GM19099 (cell line): ENCODE results near the gene RDH11.

Experiments
- POLR2A ChIP-seq: IDR thresholded peaks from 3 replicates; pipeline ENCODE4 v1.6.1; 2011; ENCODE audit warnings: low read depth; ENCODE audit not compliant: insufficient read length; ENCODE audit errors: extremely low read depth

RDH11 gene

DNA sequence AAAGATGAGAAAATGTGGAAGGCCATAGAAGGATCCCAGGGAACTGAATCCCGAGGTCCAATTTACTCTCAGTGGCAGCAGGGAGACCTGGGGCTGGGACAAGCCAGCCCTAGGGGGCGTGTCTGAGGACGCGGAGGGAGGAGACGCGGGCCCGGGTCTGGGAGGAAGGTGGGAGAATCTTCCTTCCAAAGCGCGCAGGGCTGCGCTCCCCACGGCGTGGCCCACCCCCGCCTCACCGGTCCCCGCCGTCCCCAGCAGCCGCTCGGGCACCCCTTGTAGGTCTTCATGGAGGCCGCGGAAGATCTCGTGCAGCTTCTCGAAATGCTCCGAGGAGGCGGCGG is 21.5 kb downstream of the RDH11 start:
- TF ChIP-seq POLR2A = no peak

DNA sequence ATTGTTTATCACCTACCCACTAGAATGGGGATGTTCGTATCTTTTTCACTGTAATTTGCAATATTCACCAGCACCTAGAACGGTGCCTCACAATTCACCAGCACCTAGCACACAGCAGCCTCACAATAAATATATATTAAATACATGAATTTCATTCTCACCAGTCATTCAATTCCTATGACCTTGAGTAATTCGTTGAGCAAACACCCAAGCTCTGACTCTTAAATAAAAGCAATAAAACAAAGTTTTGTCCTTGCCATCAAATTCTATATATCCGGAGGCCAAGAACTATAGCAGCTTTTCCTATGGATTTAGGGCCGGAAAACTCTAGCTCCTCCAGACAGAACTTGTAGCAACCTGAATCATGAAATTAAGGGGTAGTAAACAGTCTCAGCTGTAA is 22.1 kb downstream of the RDH11 start:
- no peak for TF ChIP-seq POLR2A

DNA sequence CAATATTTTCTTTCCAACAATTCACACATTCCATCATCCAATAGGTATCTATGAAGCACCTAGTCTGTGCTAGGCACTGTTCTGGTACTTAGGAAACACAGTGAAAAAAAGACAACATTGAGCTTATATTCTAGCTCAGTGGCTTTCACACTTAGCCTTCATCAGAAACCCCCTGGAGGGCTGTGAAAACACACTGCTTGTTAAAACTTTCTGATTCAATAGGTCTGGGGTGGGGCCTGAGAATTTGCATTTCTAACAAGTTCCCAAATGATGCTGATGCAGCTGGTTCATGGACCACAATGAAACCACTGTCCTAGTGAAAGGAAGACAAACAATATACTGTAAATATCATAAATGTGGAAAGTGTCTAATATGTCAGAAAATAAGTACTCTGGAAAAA is 27.0 kb downstream of the RDH11 start:
- TF ChIP-seq POLR2A = no peak

DNA sequence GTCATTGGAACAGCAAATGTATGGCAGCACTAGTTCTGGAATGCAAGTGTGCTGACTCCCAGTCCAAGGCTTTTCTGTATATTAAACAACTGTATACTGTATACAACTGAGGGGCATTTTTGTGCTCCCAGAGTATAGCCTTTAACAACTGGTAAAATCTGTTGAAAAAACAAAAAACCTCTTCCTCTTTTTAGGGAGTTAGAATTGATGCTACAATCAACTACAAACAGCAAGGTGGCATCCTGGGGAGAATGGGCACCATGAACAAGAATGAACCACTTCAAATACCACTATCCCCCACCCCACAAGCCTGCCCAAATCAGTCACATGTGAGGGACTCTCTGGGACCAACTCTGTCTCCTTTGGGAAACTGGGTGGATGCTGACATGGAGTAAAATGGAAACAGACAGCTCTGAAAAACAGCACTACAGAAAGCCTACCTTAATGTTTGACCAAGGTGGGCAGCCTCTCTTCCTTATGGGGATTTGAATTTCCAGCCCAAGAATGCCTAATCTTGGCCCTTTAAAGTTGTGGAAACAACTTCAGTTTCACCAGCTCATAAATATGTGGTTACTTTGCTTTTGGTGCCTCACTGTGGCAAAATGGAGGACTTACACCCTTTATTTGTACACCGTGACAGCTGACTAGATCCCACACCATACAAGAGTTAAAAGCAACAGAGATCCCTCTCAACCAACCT is 28.7 kb downstream of the RDH11 start:
- no peak for TF ChIP-seq POLR2A

DNA sequence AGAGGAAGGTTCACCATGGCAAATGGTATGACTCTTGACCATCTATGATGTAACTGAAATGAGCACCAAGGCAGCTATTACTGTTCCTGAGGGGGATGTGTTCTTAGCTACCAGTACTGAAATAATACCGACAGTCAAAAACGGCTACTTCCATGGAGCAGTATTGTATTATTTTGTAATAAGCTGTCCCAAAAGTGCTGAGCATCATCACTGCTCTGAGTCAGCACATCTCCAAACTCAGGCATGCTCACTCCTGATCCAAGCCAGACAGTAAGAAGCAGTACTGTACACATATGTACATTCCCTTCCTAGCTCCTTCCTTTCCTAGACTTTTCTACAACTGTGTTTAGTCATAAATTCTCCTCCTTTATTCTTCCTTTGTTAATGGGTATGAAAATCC is 29.7 kb downstream of the RDH11 start:
- no peak for TF ChIP-seq POLR2A

DNA sequence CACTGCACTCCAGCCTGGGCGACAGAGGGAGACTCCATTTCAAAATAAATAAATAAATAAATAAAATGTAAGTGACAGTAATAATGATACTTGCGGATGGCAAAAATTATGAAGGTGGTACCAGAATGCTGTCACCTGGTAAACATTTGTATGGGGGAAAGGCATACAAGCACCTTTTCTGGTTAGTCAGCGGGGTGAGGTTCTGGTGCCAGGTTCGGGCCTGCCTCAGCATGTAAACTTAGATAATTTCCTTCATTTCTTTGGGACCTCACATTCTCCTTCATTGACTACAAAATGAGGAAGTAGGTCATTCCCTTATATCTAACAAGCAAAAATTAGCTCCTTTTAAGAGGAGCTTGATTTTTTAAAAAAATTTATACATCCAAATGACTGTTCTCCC is 31.9 kb downstream of the RDH11 start:
- TF ChIP-seq POLR2A = no peak

DNA sequence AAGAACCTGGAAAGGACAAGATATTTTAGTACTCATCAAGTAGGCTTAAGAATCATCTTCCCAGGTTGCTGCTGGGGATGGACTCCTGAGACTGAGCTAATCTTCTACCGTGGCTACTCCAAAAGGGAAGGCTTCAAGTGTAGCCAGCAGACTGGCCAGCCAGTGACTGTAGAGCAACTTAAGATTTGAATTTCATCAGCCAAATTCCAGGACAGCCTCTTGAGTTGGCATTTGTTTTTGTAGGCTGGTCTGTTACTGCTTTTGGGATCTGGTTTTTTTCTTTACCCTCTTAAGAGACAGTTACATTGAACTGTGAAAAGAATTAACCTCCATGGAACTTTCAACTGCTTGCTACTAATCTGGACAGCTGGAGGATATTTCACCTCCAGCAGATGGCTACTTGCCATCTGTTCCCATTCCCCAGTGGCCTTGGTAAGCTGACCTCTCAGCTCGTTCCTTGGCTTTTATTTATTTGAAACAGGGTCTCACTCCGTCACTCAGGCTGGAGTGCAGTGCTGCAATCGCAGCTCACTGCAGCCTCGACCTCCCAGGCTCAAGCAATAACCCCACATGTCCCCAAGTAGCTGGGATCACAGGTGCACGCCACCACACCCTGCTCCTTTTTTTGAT is 41.8 kb downstream of the RDH11 start:
- no peak for TF ChIP-seq POLR2A

DNA sequence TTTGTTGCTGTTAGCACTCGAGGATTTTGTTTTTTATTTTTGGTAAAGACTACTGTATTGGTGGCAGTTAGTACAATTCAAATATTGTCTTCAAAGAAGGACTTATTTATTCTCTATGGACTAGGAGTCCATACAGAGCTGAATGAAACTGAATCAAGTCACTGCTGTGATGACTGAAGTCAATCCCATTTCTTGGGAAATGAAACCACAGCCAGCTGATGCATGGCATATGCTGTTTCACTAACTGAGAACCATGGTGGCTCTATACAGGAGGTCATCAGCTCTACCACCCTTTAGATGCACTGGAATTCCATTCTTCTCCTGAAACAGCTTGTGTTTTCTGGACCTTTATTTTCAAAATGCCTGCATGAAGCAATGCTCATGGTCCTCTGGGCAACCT is 43.4 kb downstream of the RDH11 start:
- no peak for TF ChIP-seq POLR2A

DNA sequence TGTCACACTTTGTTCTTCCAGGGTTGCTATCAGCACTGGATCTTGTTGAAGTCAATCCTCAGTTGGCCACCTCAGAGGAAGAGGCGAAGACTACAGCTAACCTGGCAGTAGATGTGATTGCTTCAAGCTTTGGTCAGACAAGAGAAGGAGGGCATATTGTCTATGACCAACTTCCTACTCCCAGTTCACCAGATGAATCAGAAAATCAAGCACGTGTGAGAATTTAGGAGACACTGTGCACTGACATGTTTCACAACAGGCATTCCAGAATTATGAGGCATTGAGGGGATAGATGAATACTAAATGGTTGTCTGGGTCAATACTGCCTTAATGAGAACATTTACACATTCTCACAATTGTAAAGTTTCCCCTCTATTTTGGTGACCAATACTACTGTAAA is 44.9 kb downstream of the RDH11 start:
- TF ChIP-seq POLR2A = no peak

DNA sequence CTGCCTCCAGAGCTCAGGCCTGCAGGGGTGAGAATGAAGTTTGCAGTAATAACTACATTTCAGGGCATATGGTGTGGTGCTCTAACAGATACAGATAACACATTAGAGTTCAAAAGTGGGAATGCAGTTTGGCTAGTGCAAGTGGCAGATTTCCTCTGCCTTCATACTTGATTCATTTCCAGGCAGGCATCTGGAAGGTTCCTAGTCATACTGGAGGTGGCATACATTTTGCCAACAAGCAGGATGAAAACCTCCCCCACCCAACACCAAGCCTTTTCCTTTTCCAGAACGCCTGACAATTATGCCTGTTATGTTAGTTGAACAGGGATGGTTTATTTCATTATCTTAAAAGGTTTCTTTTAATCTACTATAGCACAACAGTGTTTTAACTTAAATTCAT is 45.4 kb downstream of the RDH11 start:
- TF ChIP-seq POLR2A = no peak

DNA sequence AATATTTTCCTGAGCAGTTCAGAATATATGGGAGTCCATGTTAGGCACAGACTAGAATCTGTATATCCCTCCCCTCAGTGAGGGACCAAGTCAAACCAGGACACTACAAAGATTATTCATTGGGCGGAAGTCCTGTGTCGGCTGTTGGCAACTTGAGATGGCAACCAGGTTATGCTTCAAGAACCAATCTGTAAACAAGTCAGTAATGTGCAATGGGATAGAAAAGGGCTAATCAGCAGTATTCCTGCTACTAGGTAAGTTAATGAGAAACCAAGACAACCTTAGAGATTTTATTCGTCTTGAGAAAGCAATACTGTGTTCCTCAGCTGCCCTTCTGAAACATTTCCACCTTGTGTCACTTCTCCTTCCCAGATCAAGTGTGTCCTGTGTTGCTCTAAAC is 49.4 kb downstream of the RDH11 start:
- no peak for TF ChIP-seq POLR2A

DNA sequence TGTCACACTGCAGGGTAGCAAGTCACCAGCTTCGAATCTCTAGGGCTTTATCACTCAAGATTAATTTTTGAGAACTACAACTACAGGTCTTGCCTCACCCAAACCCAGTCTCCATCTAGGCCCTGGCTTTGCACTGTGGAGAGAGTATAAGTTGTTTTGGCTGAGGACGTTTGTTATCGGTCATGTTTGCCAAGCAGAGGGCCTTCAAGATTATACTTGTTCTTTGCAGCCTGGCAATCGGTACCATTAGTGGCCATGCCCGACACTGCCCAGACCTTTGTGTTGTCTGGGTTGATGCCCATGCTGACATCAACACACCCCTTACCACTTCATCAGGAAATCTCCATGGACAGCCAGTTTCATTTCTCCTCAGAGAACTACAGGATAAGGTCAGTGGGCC is 50.1 kb downstream of the RDH11 start:
- TF ChIP-seq POLR2A = no peak

DNA sequence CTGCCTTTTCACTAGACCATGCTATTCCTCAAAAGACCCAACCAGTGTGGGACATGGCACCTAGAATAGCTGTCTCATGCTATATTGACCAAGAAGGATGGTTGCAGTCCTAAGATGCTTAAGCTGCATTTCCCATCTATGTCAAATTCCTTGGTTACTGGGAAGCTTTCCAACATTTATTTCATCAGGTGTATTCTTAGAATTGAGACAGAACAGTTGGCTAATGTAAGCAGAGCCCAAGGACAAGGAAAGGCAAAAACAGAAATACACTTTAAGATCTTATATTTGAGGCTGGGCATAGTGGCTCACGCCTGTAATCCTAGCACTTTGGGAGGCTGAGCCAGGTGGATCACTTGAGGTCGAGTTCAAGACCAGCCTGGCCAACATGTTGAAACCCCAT is 51.1 kb downstream of the RDH11 start:
- TF ChIP-seq POLR2A = no peak

DNA sequence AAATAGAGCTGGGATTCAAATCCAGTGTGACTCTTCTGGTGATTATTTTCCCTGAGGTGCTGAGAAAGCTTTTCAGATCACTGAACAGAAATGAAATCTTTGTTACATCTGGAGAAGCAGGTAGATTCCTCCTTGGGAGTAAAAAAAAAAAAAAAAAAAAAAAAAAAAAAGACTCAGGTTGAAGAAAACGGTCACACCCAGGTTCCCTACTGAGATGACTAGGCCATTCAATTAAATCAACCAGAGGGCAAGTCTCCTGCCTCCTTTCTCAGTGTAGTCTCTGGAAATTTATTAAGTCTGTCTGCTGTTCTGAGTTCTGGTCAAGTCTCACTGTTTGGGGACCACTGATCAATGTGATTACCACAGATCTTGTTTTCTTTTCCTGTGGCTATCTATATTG is 51.9 kb downstream of the RDH11 start:
- no peak for TF ChIP-seq POLR2A

DNA sequence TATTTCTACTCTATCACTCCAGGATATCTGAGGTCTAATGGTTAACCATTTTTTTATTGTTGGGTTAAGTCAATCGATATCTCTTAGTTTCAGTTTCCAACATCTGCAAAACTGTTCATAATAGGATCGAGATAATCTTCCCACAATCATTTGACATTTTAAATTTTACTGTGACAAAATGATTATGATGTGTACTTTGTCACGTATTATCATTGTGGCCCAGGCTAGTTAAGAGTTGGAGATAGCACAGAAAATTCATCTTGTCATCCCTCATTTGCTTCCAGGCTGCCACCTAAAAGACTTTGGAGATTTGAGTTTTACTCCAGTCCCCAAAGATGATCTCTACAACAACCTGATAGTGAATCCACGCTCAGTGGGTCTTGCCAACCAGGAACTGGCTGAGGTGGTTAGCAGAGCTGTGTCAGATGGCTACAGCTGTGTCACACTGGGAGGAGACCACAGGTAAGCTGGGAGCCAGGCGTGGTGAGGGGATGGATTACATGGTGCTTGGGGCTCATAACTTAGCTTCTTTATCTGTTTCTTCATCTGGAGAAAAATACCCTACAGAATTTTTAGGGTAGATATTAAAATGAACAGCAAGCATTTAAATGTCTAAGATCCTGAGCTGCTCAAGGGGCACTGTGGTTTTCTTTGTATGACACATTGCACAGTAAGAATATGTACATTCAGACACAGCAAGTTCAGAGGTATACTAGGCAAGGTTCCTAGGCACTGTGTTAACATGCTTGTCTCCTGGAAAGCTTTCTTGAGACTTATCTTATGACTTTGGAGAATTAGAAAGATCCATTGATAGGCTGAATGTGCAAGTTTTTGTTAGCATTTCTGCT is 53.4 kb downstream of the RDH11 start:
- no peak for TF ChIP-seq POLR2A

DNA sequence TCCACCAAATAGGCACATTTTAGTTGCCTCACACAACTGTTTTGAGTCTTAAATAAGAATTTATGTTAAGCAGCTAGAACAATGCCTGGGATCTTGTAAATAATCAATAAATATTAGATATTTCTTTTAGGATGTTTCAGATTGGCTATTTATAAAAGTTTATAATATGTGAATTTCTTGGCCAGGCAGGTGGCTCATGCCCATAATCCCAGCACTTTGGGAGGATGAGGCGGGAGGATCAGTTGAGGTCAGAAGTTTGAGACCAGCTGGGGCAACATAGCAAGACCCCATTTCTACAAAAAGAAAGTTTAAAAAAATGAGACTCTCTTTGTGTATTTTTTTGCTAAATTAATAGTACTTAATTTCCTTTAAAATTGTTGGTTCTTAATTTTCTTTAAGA is 54.1 kb downstream of the RDH11 start:
- no peak for TF ChIP-seq POLR2A
